Stimulated activated CD8-positive, alpha-beta memory T cell treated with anti-CD3 and anti-CD28 coated beads, Interleukin-12 subunit alpha, Interleukin-12 subunit beta, amount 100 ng/mL, for 4 hours (primary cell): ENCODE data around the gene DUSP12.
"Not testable (repeated sequence)": the region's sequence is repeated elsewhere in the genome, so short reads cannot be mapped to it uniquely, and the experiment has no call there.

Experiments
- DNase-seq: peaks from one replicate; pipeline ENCODE4 v3.0.0-alpha.2; 2020; ENCODE audit warnings: low read depth

DUSP12 gene

GRCh38 chr1:161727256-161727924 lies 22.2 kb upstream of the DUSP12 start:
- DNase-seq: no peak

DNA sequence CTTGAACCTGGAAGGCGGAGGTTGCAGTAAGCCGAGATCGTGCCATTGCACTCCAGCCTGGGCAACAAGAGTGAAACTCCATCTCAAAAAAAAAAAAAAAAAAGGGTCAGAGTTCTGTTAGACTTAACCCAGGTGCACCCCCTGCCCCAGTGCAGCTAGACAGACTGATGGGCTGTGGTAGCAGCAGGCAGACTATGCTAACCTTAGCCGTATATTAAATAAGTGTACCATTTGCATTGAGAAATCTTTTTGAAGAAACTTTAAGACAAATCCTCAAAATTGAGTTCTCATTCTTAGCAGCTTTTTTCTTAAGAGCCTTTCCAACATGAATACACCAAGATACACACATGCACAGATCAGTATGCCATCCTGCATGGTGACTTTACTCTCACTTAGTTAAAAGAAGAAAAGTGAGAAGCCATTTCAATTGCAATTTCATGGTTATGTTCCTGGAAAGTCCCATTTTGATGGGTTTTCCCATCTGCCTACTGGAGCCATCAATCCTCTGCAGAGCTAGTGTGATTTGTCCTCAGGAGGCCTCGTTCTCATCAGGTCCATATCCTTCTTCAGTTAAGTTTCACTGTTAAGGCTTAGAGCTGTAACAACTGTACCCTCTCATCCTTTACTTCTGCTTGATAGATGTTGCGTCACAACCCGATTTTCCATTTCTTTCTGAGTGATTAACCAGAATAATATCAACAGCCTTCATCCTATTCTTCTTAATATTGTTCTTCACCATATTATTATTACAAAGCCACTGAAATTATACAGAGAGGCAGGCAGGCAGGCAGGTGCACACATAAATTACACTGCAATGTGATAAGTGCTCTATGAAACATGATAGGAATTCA lies 21.0 kb upstream of the DUSP12 start:
- DNase-seq: no peak

- no peak for DNase-seq
These were observed 19.5 kb upstream of the DUSP12 start for GRCh38 chr1:161730050-161730564.

GRCh38 chr1:161731241-161731640 lies 18.3 kb upstream of the DUSP12 start:
- DNase-seq: no peak

DNA sequence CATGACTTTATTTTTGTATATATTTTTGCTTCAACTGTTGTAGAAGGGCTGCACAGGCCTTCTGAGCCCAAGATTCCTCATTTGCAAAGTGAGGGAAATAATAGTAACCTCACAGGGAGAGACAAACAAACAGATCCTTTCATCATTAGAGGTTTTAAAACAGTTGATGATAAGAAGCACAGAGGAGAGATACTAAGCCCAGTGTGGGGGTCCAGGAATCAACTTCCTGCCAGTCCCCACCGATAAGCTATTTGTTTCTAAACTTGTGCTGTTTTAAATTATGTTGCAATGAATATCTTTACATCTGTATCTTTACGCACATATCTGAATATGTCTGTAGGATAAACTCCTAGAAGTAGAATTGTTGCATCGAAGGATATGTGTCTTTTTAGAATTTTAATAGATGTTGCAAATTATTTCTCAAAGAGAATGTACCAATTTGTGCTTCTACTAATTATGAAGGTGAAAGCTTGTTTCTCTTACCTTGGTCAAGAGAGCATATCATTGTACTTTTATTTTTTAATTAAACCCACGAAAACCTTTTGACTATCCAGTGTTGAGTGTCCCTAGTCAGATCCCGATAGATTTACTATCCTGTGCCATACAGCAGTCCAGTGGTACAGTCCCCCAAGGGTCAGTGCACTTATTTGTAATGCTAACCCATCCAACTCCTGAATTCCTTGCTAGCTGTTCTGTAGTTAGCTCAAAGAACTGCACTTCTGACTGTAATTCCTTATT lies 17.4 kb upstream of the DUSP12 start:
- DNase-seq: no peak

- DNase-seq: no peak
These were observed 16.1 kb upstream of the DUSP12 start for GRCh38 chr1:161733526-161733925.

GRCh38 chr1:161735837-161736236 lies 13.7 kb upstream of the DUSP12 start:
- DNase-seq: no peak

DNA sequence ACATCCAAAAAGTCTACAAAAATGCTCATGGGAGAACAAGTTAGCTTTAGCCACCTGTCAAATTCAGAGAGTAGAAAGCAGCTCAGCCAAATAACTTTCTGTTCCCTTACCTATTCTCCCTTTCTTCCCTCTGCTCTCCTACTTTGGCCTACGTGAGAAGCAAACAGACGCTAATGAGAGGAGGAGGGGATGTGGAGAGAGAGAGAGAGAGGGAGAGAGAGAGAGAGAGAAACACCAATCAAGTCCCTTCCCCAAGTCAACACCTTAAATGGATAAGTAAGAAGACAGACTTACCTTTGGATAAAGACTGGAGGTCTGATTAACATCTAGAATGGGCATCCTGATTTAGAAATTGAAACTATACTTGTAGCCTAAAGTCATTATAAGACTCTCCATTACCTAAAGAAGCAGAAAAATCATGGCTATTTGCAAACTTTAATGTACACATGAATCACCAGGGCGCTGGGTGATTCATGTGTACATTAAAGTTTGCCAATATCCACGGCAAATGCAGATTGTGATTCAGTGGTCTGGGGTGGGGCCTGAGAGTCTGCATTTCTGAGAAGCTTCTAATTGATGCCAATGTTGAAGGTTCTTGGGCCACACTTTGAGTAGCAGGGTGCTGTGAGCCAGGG lies 13.1 kb upstream of the DUSP12 start:
- DNase-seq: no peak

GRCh38 chr1:161737625-161738024 lies 12.0 kb upstream of the DUSP12 start:
- no peak for DNase-seq

- peak; percentile 62 for DNase-seq
These were observed 10.8 kb upstream of the DUSP12 start for GRCh38 chr1:161738627-161739287.

DNA sequence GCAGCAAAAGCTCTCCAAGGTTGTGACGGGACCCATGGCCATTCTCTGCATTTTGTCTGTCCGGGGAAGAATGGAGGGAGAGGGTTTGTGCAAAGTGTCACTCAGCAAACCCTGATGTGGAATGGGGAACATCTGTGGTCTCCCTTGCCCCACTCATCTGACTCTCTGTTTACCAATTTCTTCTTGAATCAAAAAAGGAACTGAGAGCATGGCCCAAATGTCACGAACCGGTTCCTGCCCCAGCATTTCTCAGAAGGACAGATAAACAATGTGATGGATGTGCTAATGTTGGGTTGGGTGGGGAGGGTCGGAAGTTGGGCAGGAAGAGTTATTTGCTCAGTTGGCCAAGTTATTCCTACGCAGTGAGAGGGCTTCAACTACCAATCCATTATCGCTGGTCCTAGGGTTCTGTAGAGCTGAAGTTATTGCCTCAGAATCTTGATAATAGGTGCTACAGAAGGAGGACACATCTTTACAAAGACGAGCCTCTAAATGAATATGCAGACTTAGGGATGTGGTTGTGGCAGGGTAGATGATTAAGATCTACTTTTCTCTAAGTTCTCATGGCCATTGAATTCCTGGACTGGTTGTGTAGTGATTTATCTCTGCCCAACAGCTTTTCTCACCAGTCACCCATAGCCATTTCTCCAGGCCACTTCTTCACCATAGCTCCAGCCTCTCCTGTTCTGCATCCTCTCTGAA lies 9.6 kb upstream of the DUSP12 start:
- no peak for DNase-seq

- DNase-seq: no peak
These were observed 8.7 kb upstream of the DUSP12 start for GRCh38 chr1:161740921-161741320.

- DNase-seq: no peak
These were observed 6.4 kb upstream of the DUSP12 start for GRCh38 chr1:161743231-161743630.

DNA sequence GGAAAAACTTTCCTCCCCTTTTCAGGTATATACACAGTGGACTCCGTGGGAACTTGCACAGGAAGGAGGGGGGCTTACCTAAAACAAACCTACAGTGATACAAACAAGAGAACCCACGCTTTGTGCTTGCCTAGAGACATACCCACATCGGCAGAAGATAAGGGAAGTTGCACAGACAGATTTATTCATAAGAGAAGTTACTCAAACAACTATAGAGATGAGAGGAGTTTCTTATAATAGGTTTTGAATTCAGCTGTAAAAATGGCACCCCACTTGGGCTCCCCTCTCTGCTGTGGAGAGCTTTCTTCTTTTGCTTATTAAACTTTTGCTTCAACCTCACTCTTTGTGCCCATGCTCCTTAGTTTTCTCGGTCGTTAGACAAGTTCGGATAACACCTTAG lies 1.8 kb upstream of the DUSP12 start:
- DNase-seq: no peak

GRCh38 chr1:161763522-161764098 lies 14.0 kb downstream of the DUSP12 start:
- no peak for DNase-seq

- peak; percentile 66 for DNase-seq
These were observed 16.8 kb downstream of the DUSP12 start, which contains the start of gene ATF6 for GRCh38 chr1:161766102-161766981. TSS of gene ATF6 (plus strand) at chr1:161766320. CDS start at chr1:161766361, 41 bp downstream.

DNA sequence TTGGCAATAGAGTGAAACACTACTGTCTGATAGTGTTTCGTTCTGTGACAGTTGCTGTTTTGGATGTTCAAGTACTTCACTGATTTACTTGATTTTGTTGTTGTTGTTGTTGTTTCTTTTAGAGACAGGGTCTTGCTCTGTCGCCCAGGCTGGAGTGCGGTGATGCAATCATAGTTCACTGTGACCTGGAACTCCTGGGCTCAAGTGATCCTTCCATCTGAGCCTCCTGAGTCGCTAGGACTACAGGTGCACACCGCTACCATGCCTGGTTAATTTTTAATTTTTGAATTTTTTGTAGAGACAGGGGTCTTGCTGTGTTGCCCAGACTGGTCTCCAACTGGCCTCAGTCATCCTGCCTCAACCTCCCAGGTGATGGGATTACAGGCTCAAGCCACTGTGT lies 18.9 kb downstream of the DUSP12 start:
- no peak for DNase-seq

- no peak for DNase-seq
These were observed 19.5 kb downstream of the DUSP12 start for GRCh38 chr1:161768986-161769672.

GRCh38 chr1:161769673-161770045 lies 20.1 kb downstream of the DUSP12 start:
- not testable (repeated sequence) for DNase-seq
